ENCODE measurements around the gene CYP4A11.

- TF ChIP-seq CTCF (IDR thresholded peaks at IDR 0.05 in 2 of 3, conservative IDR thresholded peaks at IDR 0.05 in 1 of 3; ENCODE audit: control insufficient read depth in 2 of 3, extremely low read depth in 1 of 3, insufficient read depth in 1 of 3, low read depth in 3 of 3, low read length in 3 of 3) (no peak), TCF12 (IDR thresholded peaks at IDR 0.05; ENCODE audit: low read depth, low read length) (no peak), BMI1 (IDR thresholded peaks at IDR 0.05; ENCODE audit: borderline replicate concordance) (no peak)
These were observed 10.1 kb downstream of the CYP4A11 start for GRCh38 chr1:46931151-46931550.
